GM21381 (cell line): Measurements from ENCODE around the gene MET.
"Not testable (repeated sequence)": the region's sequence is repeated elsewhere in the genome, so short reads cannot be mapped to it uniquely, and the experiment has no call there.

Source experiments
- ATAC-seq: cut with Tn5 transposase; IDR thresholded peaks from one replicate; pipeline ENCODE4 v1.9.1; 2021; ENCODE audit warnings: mild to moderate bottlenecking, moderate library complexity; ENCODE audit not compliant: unreplicated experiment

Gene MET

DNA sequence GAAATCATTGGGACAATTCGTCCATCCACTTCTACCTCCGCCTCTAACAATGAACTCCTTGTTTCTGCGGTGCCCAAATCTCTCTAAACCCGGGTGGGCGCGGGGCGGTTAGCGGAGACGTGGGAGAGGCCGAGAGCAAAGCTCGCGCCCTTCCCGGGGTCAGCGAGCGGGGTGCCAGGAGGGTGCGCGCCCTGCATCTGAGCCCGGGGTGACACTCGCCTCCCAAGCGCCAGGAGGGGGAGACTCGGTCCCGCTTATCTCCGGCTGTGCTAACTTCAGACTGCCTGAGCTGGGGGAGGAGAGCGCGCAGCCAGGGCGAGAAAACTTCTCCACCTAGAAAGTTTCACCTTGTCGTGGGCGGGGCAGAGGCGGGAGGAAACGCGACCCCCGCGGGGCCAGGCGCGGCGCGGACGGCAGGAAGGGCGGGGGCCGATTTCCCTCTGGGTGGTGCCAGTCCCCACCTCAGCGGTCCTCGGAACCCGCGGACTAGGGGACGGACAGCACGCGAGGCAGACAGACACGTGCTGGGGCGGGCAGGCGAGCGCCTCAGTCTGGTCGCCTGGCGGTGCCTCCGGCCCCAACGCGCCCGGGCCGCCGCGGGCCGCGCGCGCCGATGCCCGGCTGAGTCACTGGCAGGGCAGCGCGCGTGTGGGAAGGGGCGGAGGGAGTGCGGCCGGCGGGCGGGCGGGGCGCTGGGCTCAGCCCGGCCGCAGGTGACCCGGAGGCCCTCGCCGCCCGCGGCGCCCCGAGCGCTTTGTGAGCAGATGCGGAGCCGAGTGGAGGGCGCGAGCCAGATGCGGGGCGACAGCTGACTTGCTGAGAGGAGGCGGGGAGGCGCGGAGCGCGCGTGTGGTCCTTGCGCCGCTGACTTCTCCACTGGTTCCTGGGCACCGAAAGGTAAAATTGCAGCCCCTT, at the start of gene MET:
TSS of gene MET (plus strand) at position 516 of the 915 bp plus-strand sequence. CDS start 26,889 bp downstream, outside the sequence.
- ATAC-seq, result peak; percentile 82

DNA sequence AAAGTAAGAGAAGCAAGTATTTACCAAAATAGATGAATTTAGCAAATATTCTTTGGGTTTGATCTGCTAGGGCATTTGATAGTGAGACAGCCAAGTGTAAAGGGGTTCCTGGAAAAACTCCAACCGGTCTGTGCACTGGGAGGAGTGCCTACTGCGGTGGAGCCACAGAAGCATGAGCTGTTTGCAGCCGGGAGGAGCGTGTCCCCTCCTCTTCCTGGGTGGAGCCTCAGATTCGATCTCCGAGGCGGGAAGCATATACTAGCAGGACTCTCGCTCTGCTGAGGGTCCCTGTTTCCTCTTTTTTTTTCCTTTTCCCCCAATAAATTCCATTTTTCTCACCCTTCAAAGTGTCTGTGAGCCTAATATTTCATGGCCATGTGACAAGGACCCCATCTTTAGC, 45.1 kb upstream of the MET start:
- ATAC-seq, result no peak

DNA sequence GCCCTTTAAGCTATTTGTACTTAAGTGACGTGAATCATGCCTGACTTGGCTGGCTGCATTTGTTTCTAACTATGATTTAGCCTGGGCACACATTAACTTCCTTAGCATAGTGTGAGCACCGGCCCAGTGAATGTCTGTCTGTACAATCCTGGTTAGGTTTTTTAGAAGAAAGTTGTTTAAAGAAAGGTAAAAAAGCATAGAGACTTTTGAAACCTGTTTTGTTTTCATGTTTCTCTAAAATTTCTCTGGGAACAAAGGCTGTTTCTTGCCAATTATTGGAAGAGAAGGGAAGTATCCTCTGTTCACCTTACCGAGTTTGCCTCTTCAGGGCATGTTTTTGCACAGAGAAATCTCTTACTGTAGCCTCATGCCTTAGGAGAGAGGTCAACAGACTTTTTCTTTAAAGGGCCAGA, 42.9 kb upstream of the MET start:
- no peak for ATAC-seq

GRCh38 chr7:116630357-116630756, 41.6 kb upstream of the MET start:
- peak; percentile 95 for ATAC-seq

GRCh38 chr7:116630932-116631671, 40.9 kb upstream of the MET start:
- peak; percentile 49 for ATAC-seq

DNA sequence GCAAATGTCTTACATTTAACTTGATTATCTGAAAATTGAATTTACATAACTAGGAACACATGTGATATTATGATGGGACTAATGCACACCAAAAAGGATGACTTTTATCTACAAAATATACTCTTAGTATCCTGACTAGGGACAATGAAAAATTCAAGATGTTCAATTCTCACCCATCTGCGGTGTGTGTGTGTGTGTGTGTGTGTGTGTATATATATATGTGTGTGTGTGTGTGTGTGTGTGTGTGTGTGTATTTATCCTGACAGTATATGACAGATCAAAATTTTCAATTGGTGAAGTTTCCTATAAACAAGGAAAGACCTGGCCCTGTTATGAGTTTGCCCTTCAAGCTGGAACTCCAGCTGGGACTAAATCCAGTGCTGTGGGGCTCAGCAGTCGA, 40.3 kb upstream of the MET start:
- no peak for ATAC-seq

DNA sequence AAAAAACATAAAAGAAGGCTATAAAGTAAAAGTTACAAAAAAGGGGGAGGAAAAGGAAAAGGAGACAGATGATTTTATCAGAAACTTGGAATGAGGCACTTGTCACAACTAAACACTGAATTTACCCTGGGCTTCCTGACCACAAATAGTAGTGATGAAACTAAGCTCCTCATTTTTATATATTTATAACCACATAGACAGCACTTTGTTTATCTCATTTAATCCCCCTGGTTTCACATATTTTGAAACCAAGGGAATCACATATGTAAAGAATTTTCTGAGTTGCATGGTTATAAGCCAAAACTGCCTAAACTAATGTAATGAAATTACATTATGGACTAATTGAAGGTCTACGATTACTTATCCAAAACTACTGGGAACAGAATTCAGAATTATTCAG, 39.6 kb upstream of the MET start:
- ATAC-seq, result no peak

DNA sequence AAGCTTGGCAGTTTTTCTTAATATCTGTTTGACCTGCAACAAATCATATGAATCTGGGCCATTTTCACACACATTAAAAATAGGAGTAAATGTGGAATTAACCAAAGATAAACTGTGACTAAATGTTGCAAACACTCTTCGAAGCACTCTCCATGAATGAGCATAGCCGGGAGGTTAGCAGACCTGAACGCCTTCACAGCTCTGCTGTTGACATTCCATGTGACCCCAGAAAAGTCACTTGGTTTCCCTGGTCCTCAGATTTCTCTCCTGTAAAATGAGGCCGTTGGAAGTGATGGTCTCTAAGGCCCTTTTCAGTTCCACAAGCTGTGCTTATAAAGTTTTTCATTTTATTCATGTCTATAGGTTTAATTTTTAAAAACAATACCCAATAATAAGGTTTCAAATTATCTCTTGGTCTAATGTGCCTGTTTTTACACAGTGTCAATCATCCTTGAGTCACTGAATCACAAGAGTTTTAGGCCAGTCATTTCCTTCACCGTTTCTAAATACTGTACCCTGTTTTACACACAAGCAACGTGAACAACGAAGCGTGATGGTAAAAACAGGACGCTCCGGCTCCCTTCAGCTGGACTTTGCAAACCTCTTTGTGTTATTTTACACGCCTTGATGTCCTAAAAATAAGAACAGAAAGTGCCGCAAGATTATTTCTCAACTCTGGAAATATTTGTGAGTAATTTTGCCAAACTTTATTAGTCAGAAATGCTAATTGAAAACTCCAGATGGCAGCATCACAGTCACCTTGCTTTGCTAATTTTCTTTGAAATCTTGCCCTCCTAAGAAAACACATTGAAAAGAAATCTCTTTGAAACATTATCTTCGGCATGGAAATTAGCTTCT, 38.6 kb upstream of the MET start:
- ATAC-seq, result no peak

- no peak for ATAC-seq
These were observed 35.0 kb upstream of the MET start for GRCh38 chr7:116636997-116637396.

DNA sequence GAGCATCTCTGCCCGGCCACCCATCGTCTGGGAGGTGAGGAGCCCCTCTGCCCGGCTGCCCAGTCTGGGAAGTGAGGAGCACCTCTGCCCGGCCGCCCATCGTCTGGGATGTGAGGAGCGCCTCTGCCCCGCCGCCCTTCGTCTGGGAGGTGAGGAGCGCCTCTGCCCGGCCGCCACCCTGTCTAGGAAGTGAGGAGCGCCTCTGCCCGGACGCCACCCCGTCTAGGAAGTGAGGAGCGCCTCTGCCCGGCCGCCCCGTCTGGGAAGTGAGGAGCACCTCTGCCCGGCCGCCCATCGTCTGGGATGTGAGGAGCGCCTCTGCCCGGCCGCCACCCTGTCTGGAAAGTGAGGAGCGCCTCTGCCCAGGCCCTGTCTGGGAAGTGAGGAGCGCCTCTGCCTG, 33.4 kb upstream of the MET start:
- not testable (repeated sequence) for ATAC-seq

GRCh38 chr7:116641551-116642153, 30.3 kb upstream of the MET start:
- ATAC-seq, result no peak

- not testable (repeated sequence) for ATAC-seq
These were observed 28.8 kb upstream of the MET start for GRCh38 chr7:116643148-116643547.

DNA sequence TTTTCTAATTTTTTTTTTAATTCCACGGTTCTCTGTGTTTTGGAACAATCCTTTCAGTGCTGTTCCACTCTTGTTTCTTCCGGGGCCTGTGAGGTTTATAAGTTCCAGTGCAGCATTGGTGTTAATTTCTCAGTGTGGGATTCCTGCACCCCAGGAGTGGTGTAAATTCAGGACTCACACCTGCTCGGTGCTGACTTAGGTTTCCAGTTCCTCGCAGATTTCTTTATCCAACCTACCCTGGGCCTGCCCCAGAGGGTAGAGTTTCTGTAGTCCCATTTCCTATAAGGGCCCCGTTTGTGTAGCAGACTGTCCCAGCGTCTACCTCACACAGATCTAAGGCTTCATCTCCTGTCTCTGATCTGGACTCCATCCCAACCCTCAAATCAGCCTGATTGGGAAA, 27.4 kb upstream of the MET start:
- no peak for ATAC-seq

DNA sequence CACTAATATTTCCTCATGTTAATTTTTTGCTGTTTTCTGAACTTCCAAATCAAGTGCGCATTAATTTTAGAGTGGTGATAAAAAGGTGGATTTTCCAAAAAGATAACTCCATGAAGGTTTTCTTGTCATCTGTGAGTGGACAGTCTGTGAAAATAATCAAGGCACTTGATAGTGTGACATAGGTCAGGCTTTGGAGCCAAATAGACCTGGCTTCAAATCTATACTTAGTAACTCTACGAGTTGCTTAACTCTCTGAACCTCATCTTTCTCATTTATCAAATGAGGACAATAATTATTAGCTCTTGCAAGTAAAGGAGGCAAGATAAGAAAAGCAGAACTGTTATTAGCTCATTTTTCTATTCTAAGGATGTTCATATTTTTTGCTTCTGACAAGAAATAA, 24.7 kb upstream of the MET start:
- no peak for ATAC-seq

- no peak for ATAC-seq
These were observed 24.1 kb upstream of the MET start for GRCh38 chr7:116647861-116648260.

DNA sequence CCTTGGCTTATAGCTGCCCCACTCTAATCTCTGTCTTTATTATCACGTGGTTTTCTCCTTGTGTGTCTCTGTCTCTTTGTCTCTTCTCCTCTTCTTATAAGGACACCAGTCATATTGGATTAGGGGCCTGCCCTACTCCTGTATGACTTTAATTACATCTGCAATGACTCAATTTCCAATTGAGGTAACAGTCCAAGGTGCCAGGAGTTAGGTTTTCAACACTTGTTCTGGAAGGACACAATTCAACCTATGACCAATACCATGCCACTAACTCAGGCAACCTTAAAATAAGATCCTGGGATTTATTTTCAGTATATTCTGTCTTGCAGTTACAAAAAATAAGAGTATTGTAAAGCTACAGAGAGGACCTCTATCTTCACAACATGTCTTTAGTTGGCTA, 21.6 kb upstream of the MET start:
- ATAC-seq, result no peak

DNA sequence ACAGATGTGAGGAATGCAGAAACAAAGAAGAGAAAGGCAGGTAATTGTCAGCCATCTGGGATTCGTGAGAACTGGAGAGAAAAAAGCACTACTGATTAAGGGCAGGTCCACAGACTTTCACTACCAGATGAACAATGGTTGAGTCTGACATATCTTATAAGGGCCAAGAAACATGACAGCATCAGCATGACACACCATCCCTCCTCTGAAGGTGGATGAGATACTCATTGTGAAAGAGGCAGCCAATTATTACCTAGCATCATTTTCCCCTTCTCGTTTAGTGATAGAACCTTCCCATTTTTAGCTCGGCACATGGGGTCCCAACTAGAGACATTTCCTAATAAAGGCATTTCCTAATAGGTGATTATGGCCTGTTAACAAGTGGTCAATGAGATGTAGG, 19.2 kb upstream of the MET start:
- ATAC-seq, result no peak

GRCh38 chr7:116653204-116653603, 18.8 kb upstream of the MET start:
- no peak for ATAC-seq

- no peak for ATAC-seq
These were observed 18.4 kb upstream of the MET start for GRCh38 chr7:116653646-116654045.

- not testable (repeated sequence) for ATAC-seq
These were observed 12.7 kb upstream of the MET start for GRCh38 chr7:116659248-116659647.

DNA sequence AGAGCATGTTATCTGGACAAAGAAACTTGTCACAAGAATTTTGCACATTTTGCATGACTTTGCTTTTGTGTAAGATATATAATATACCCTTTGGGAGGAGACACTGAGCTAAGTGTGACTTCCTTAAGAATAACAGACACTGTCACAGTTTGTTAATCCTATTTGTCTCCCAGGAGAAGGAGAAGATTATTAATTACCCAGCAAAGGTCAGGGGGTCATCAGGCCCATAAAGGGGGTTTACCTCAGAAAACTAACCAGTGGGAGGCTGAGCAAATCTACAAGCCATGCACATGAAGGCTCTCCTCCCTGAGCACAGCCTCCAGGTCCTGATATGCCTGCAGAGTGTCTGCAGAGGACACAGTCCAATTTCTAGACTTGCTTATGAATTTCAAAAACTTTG, 10.1 kb upstream of the MET start:
- no peak for ATAC-seq
